BLaER1 (cell line): ENCODE data around the gene NEK9.

Experiments used
- H3K27ac ChIP-seq: shearing (Covaris generic); formaldehyde crosslinking; 2 replicates; pipeline ENCODE4 v1.8.1; 2022
- H3K27me3 ChIP-seq: shearing (Covaris generic); formaldehyde crosslinking; 2 replicates; pipeline ENCODE4 v1.8.1; 2022
- H3K36me3 ChIP-seq: shearing (Covaris generic); formaldehyde crosslinking; 2 replicates; pipeline ENCODE4 v1.8.1; 2022
- H3K4me1 ChIP-seq: shearing (Covaris generic); formaldehyde crosslinking; 2 replicates; pipeline ENCODE4 v1.8.1; 2022
- H3K4me2 ChIP-seq: shearing (Covaris generic); formaldehyde crosslinking; 2 replicates; pipeline ENCODE4 v1.8.1; 2022
- H3K4me3 ChIP-seq: shearing (Covaris generic); formaldehyde crosslinking; 2 replicates; pipeline ENCODE4 v1.8.1; 2022
- H3K9ac ChIP-seq: shearing (Covaris generic); formaldehyde crosslinking; 2 replicates; pipeline ENCODE4 v1.8.1; 2022
- H3K9me3 ChIP-seq: shearing (Covaris generic); formaldehyde crosslinking; 2 replicates; pipeline ENCODE4 v1.8.1; 2022
- H4K20me1 ChIP-seq: shearing (Covaris generic); formaldehyde crosslinking; 2 replicates; pipeline ENCODE4 v1.8.1; 2022
- Cebpa-rat ChIP-seq: shearing (Covaris generic); IDR thresholded peaks from 2 replicates; pipeline ENCODE4 v1.8.1; 2022

The NEK9 gene

GRCh38 chr14:75119056-75119455 lies 7.8 kb downstream of the NEK9 start:
- H3K36me3 ChIP-seq = peaks cover 61% of the 10 kb centered on the region

GRCh38 chr14:75113932-75114539 lies 12.8 kb downstream of the NEK9 start:
- Histone ChIP-seq H3K27ac (no peak overlapping the region), H3K9me3 (no peaks in the 10 kb centered on the region), H3K9ac (no peak overlapping the region), H3K4me1 (peaks cover 9% of the 10 kb centered on the region), H3K4me2 (peak overlapping the region; percentile 26), H3K36me3 (peaks cover 98% of the 10 kb centered on the region), H3K4me3 (no peak overlapping the region), H4K20me1 (no peaks in the 10 kb centered on the region), H3K27me3 (no peaks in the 10 kb centered on the region)
- no peak for TF ChIP-seq Cebpa-rat

More at GRCh38 chr14:75119056-75119455, 7.8 kb downstream of the NEK9 start:
- Histone ChIP-seq H3K27me3 (no peaks in the 10 kb centered on the region), H3K4me3 (no peak overlapping the region), H4K20me1 (no peaks in the 10 kb centered on the region), H3K9ac (no peak overlapping the region), H3K9me3 (no peaks in the 10 kb centered on the region), H3K4me2 (no peak overlapping the region), H3K4me1 (peaks cover 6% of the 10 kb centered on the region), H3K27ac (no peak overlapping the region)
- no peak for TF ChIP-seq Cebpa-rat

- Histone ChIP-seq H3K4me1 (peaks cover 9% of the 10 kb centered on the region), H3K9ac (no peak overlapping the region), H3K4me2 (no peak overlapping the region), H3K27me3 (no peaks in the 10 kb centered on the region), H3K36me3 (peaks cover 99% of the 10 kb centered on the region), H3K27ac (no peak overlapping the region), H4K20me1 (no peaks in the 10 kb centered on the region), H3K4me3 (no peak overlapping the region), H3K9me3 (no peaks in the 10 kb centered on the region)
- TF ChIP-seq Cebpa-rat = no peak
Measured at GRCh38 chr14:75109877-75110276, 17.0 kb downstream of the NEK9 start.

- no peak for TF ChIP-seq Cebpa-rat
- Histone ChIP-seq H3K4me3 (no peak overlapping the region), H3K27ac (no peak overlapping the region), H4K20me1 (no peaks in the 10 kb centered on the region), H3K9me3 (no peaks in the 10 kb centered on the region), H3K27me3 (no peaks in the 10 kb centered on the region), H3K4me2 (no peak overlapping the region), H3K36me3 (peaks cover 95% of the 10 kb centered on the region), H3K9ac (no peak overlapping the region), H3K4me1 (no peaks in the 10 kb centered on the region)
Measured at GRCh38 chr14:75107186-75107585, 19.7 kb downstream of the NEK9 start.

GRCh38 chr14:75101491-75101890 lies 25.4 kb downstream of the NEK9 start:
- Histone ChIP-seq H4K20me1 (no peaks in the 10 kb centered on the region), H3K4me2 (no peak overlapping the region), H3K27ac (no peak overlapping the region), H3K4me1 (no peaks in the 10 kb centered on the region), H3K27me3 (no peaks in the 10 kb centered on the region), H3K36me3 (peaks cover 93% of the 10 kb centered on the region), H3K9me3 (no peaks in the 10 kb centered on the region), H3K4me3 (no peak overlapping the region), H3K9ac (no peak overlapping the region)
- TF ChIP-seq Cebpa-rat = no peak

- Histone ChIP-seq H3K4me1 (no peaks in the 10 kb centered on the region), H3K9me3 (no peaks in the 10 kb centered on the region), H3K27ac (no peak overlapping the region), H3K9ac (no peak overlapping the region), H3K36me3 (peaks cover 93% of the 10 kb centered on the region), H4K20me1 (no peaks in the 10 kb centered on the region), H3K4me2 (no peak overlapping the region), H3K27me3 (no peaks in the 10 kb centered on the region), H3K4me3 (no peak overlapping the region)
- TF ChIP-seq Cebpa-rat = no peak
Measured at GRCh38 chr14:75098682-75099081, 28.2 kb downstream of the NEK9 start.

GRCh38 chr14:75098212-75098611 lies 28.6 kb downstream of the NEK9 start:
- H3K27me3 ChIP-seq = no peaks in the 10 kb centered on the region
- no peaks in the 10 kb centered on the region for H4K20me1 ChIP-seq
- H3K4me1 ChIP-seq = no peaks in the 10 kb centered on the region
- no peak for TF ChIP-seq Cebpa-rat
- no peak overlapping the region for H3K9ac ChIP-seq
- H3K9me3 ChIP-seq = no peaks in the 10 kb centered on the region
- no peak overlapping the region for H3K27ac ChIP-seq
- H3K4me3 ChIP-seq = no peak overlapping the region
- H3K4me2 ChIP-seq = no peak overlapping the region
- peaks cover 94% of the 10 kb centered on the region for H3K36me3 ChIP-seq

- no peaks in the 10 kb centered on the region for H3K9me3 ChIP-seq
- H3K27me3 ChIP-seq = no peaks in the 10 kb centered on the region
- H3K4me2 ChIP-seq = no peak overlapping the region
- no peak overlapping the region for H3K27ac ChIP-seq
- no peaks in the 10 kb centered on the region for H4K20me1 ChIP-seq
- H3K4me1 ChIP-seq = no peaks in the 10 kb centered on the region
- H3K36me3 ChIP-seq = peaks cover 100% of the 10 kb centered on the region
- no peak for TF ChIP-seq Cebpa-rat
- no peak overlapping the region for H3K4me3 ChIP-seq
- no peak overlapping the region for H3K9ac ChIP-seq
Measured at GRCh38 chr14:75096959-75097358, 29.9 kb downstream of the NEK9 start.

- no peak overlapping the region for H3K9ac ChIP-seq
- H4K20me1 ChIP-seq = no peaks in the 10 kb centered on the region
- no peak for TF ChIP-seq Cebpa-rat
- no peak overlapping the region for H3K27ac ChIP-seq
- no peaks in the 10 kb centered on the region for H3K9me3 ChIP-seq
- H3K4me3 ChIP-seq = no peak overlapping the region
- no peaks in the 10 kb centered on the region for H3K27me3 ChIP-seq
- H3K4me2 ChIP-seq = no peak overlapping the region
- H3K36me3 ChIP-seq = peaks cover 100% of the 10 kb centered on the region
- no peaks in the 10 kb centered on the region for H3K4me1 ChIP-seq
Measured at GRCh38 chr14:75095690-75096089, 31.2 kb downstream of the NEK9 start.

GRCh38 chr14:75094896-75095295 lies 32.0 kb downstream of the NEK9 start:
- Histone ChIP-seq H3K27me3 (no peaks in the 10 kb centered on the region), H3K36me3 (peaks cover 98% of the 10 kb centered on the region), H3K4me2 (no peak overlapping the region), H4K20me1 (no peaks in the 10 kb centered on the region), H3K4me3 (no peak overlapping the region), H3K27ac (no peak overlapping the region), H3K9ac (no peak overlapping the region), H3K4me1 (no peaks in the 10 kb centered on the region), H3K9me3 (no peaks in the 10 kb centered on the region)
- TF ChIP-seq Cebpa-rat = no peak

- Histone ChIP-seq H3K4me3 (no peak overlapping the region), H3K4me2 (no peak overlapping the region), H3K27me3 (no peaks in the 10 kb centered on the region), H3K4me1 (no peaks in the 10 kb centered on the region), H4K20me1 (no peaks in the 10 kb centered on the region), H3K27ac (no peak overlapping the region), H3K9ac (no peak overlapping the region), H3K36me3 (peaks cover 93% of the 10 kb centered on the region), H3K9me3 (no peaks in the 10 kb centered on the region)
- no peak for TF ChIP-seq Cebpa-rat
Measured at GRCh38 chr14:75092698-75093097, 34.1 kb downstream of the NEK9 start.
